Epithelial cell of proximal tubule (primary cell): ENCODE data around the gene GPR26. TPM values are rescaled to one million over a fixed set of nuclear protein-coding genes. Genes with fewer than 3 reads are reported as not detected.

Experiments
- DNase-seq: peaks from one replicate; pipeline ENCODE4 v3.0.0-alpha.2; 2011; ENCODE audit warnings: low read depth
- H3K4me3 ChIP-seq: 2 replicates; pipeline ENCODE4 v1.5.1; 2011; ENCODE audit warnings: low read depth, mild to moderate bottlenecking, low read length
- total RNA-seq: library from RNA; depleted of rRNA; stranded (reverse); fragments of >200 nt; gene quantifications from 2 replicates; pipeline ENCODE4 v1.2.3, GENCODE V29; 2015
- TF ChIP-seq, protein P1 (sequence below): conservative IDR thresholded peaks from 2 replicates; pipeline ENCODE4 v1.5.1; 2012; ENCODE audit warnings: low read depth, mild to moderate bottlenecking, low read length

The GPR26 gene
- total RNA-seq, 1 donor from 2014 or later: not detected

DNA sequence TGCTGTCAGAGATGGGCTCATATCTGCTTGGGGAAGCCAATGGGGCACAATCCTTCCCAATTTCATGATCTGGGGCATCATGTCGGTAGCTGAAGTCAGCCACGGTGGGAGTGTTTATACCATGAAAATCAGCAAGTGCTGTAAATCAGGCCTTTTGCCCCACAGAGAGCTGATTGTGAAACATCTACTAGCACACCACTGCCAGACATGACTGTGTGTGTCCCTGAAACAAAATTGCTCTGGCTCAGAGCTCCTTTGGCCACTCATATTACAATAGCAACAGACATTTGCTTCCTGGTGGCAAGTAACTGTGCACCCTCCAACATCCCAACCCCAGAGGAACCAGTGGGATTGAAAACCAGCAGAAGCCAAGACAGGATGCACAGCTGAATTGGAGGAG lies 23.7 kb downstream of the GPR26 start:
- TF ChIP-seq, protein P1, sequence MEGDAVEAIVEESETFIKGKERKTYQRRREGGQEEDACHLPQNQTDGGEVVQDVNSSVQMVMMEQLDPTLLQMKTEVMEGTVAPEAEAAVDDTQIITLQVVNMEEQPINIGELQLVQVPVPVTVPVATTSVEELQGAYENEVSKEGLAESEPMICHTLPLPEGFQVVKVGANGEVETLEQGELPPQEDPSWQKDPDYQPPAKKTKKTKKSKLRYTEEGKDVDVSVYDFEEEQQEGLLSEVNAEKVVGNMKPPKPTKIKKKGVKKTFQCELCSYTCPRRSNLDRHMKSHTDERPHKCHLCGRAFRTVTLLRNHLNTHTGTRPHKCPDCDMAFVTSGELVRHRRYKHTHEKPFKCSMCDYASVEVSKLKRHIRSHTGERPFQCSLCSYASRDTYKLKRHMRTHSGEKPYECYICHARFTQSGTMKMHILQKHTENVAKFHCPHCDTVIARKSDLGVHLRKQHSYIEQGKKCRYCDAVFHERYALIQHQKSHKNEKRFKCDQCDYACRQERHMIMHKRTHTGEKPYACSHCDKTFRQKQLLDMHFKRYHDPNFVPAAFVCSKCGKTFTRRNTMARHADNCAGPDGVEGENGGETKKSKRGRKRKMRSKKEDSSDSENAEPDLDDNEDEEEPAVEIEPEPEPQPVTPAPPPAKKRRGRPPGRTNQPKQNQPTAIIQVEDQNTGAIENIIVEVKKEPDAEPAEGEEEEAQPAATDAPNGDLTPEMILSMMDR: no peak
- no peak for DNase-seq
- H3K4me3 ChIP-seq: no peak overlapping the region

DNA sequence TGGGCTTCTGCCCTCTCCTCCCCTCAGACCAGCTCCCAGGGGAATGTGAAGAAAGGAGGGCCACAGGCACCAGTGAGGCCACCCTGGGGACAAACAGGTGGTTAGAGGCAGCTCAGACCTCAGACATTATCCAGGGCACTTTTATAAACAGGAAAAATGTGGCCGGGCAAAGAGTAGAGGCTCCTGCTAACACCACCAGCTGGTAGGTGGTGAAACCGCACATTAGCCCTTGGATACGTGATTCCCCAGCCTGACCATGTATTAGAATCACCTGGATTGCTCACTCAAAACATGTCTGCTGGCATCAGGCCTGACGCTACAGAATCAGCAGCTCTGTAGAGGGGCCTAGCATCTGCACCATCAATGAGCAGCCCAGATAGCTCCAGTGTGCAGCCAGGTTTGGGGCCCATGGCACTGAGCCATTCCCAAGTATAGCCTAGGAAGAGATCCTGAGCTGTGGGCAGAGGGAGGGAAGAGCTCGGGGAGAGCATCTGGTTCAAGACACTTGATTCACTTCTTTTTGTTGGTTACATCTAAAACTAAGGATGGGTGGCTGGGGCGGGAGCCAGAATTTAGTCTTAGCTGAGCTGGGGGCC lies 37.1 kb downstream of the GPR26 start:
- TF ChIP-seq, protein P1: no peak
- H3K4me3 ChIP-seq: no peak overlapping the region
- DNase-seq: no peak

DNA sequence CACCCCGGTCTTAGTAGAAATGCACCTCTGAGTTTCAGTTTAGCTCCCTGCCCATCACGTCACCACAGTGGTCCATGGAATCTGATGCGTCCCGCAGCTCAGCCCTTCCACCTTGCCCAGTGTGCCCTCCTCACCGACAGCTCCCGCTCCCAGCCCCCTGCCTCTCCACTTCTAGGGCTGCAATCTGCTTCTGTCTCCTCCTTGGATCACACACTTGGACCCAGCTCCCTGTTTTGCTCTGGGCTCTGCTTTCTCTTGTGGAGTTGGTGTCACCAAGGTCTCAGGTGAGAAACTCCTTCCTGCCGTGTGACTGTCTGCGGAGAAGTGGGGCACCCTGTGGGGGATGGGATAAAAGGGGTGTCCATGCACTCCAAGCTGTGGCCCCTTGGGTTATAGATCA lies 37.9 kb downstream of the GPR26 start:
- no peak for DNase-seq
- no peak overlapping the region for H3K4me3 ChIP-seq
- TF ChIP-seq, protein P1: no peak

DNA sequence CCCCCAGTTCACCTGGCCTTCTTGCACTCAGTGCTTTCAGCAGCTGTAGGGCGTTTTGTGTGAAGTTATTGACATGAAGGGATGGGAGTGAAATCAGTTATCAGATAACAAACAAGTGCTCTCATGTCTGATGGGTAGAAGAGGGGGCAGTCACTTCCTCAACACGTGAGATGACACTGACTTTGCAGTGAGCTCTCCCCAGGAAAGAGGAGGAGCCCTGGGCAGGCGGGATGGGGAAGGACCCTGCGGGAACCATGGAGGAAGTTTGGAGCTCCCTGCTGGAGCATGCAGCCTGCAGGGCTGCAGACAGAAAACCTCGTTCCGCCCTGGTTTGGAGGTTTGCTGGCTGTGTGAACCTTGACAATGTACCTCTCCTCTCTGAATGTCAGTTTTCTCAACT lies 38.7 kb downstream of the GPR26 start:
- no peak overlapping the region for H3K4me3 ChIP-seq
- TF ChIP-seq, protein P1: no peak
- DNase-seq: no peak

DNA sequence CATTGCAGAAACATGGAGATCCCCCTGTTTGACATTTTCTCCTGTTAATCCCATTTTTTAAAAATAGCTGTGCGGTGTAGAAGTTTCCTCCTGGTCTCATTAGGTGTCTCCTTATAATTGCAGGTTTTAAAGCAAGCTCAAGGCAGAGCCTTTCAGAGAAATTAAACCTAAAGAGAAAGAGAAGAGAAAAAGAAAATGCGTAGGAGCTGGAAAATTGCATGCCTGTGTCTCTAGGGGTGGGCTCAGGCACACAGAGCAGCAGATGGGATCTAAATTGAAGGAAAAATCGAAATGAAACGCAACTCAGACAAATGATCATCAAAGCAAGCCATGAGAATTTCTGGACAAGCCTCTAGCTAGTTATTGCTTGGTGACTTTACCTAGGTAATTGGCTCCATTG lies 40.1 kb downstream of the GPR26 start:
- H3K4me3 ChIP-seq: no peak overlapping the region
- TF ChIP-seq, protein P1: no peak
- DNase-seq: no peak

DNA sequence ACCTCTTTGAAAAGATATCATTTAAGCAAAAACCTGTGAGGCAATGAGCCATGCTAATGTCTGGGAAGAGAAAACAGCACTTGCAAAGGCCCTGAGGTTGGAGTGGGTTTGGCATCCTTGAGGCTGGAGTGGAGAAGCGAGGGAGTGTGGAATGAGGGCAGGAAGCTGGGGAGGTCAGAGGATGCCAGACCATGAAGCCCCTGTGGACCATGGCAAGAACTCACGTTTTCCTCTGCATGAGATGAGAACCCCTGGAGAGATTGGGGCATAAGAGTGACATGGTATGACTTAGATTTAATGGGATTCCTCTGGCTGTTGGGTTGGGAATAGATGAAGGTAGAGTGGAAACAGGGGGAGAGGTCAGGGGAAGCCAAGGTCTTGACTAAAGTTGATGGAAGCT lies 49.4 kb downstream of the GPR26 start:
- no peak overlapping the region for H3K4me3 ChIP-seq
- TF ChIP-seq, protein P1: no peak
- DNase-seq: no peak

DNA sequence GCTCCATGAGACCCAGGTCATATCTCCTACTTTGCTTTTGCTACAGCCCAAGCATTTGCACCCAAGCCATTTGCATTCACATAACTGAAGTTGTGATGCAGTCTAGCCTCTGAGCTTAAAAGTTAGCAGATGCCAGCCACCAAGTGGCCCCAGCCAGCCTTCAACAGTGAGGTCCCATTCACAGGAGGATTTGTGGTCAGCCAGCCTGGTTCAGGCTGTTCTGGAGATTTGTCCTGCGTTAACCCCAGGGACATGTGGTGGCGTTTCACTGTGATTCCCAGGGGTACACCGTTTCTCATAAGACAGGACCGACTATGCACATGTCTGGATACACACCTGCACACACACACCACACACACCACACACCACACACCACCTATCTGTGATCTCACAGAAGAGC lies 51.2 kb downstream of the GPR26 start:
- no peak overlapping the region for H3K4me3 ChIP-seq
- TF ChIP-seq, protein P1: no peak
- DNase-seq: no peak
